H9 (cell line): Measurements from ENCODE around the gene WNT2. TPM values are rescaled to one million over a fixed set of nuclear protein-coding genes. Genes with fewer than 3 reads are reported as not detected.

Experiments
- DNase-seq: peaks from one replicate; pipeline ENCODE4 v3.0.0-alpha.2; 2017
- H2AFZ ChIP-seq: one replicate; pipeline ENCODE4 v1.6.1; 2013; ENCODE audit warnings: mild to moderate bottlenecking, low read length, control low read depth, moderate library complexity
- H2AK5ac ChIP-seq: 2 replicates; pipeline ENCODE4 v1.6.1; 2013; ENCODE audit warnings: low read length, control low read depth, mixed read lengths; ENCODE audit not compliant: insufficient read length
- H2BK120ac ChIP-seq: one replicate; pipeline ENCODE4 v1.6.1; 2013; ENCODE audit warnings: low read depth, mild to moderate bottlenecking, low read length, control low read depth, inconsistent platforms; ENCODE audit not compliant: poor library complexity, severe bottlenecking
- H2BK12ac ChIP-seq: 2 replicates; pipeline ENCODE4 v1.6.1; 2013; ENCODE audit warnings: low read length, control low read depth, mixed read lengths, low read depth; ENCODE audit not compliant: insufficient read length
- H2BK15ac ChIP-seq: 2 replicates; pipeline ENCODE4 v1.6.1; 2013; ENCODE audit warnings: low read depth, low read length, control low read depth
- H2BK20ac ChIP-seq: one replicate; pipeline ENCODE4 v1.6.1; 2013; ENCODE audit warnings: low read depth, mild to moderate bottlenecking, low read length, control low read depth, inconsistent platforms; ENCODE audit not compliant: poor library complexity, severe bottlenecking
- H2BK5ac ChIP-seq: 2 replicates; pipeline ENCODE4 v1.6.1; 2013; ENCODE audit warnings: low read length, control low read depth, mixed read lengths; ENCODE audit not compliant: insufficient read length
- H3K14ac ChIP-seq: 2 replicates; pipeline ENCODE4 v1.6.1; 2013; ENCODE audit warnings: low read length, control low read depth; ENCODE audit not compliant: insufficient read depth
- H3K18ac ChIP-seq: 2 replicates; pipeline ENCODE4 v1.6.1; 2013; ENCODE audit warnings: low read depth, mild to moderate bottlenecking, mixed read lengths, low read length, control low read depth; ENCODE audit not compliant: insufficient read length
- H3K23ac ChIP-seq: 2 replicates; pipeline ENCODE4 v1.6.1; 2013; ENCODE audit warnings: low read length, control low read depth, mixed read lengths, low read depth; ENCODE audit not compliant: insufficient read length
- H3K23me2 ChIP-seq: 2 replicates; pipeline ENCODE4 v1.6.1; 2013; ENCODE audit warnings: low read depth, mild to moderate bottlenecking, mixed read lengths, low read length, control low read depth; ENCODE audit not compliant: insufficient read length, poor library complexity, severe bottlenecking
- H3K27ac ChIP-seq: 2 replicates; pipeline ENCODE4 v1.5.1; 2013; ENCODE audit warnings: low read length, control low read depth, mixed read lengths, low read depth; ENCODE audit not compliant: insufficient read length
- H3K27me3 ChIP-seq: 2 replicates; pipeline ENCODE4 v1.6.1; 2013; ENCODE audit warnings: low read length, control low read depth, inconsistent platforms; ENCODE audit not compliant: insufficient read depth
- H3K4ac ChIP-seq: 2 replicates; pipeline ENCODE4 v1.6.1; 2013; ENCODE audit warnings: low read depth, mild to moderate bottlenecking, control low read depth, inconsistent platforms, low read length, moderate library complexity
- H3K4me1 ChIP-seq: 2 replicates; pipeline ENCODE4 v1.6.1; 2013; ENCODE audit warnings: low read length, control low read depth, inconsistent platforms; ENCODE audit not compliant: insufficient read depth
- H3K4me2 ChIP-seq: 2 replicates; pipeline ENCODE4 v1.6.1; 2013; ENCODE audit warnings: low read length, control low read depth, mixed read lengths; ENCODE audit not compliant: insufficient read length, insufficient read depth
- H3K56ac ChIP-seq: 2 replicates; pipeline ENCODE4 v1.6.1; 2013; ENCODE audit warnings: low read depth, mild to moderate bottlenecking, mixed read lengths, low read length, control low read depth; ENCODE audit not compliant: insufficient read length
- H3K79me1 ChIP-seq: 2 replicates; pipeline ENCODE4 v1.6.1; 2013; ENCODE audit warnings: low read depth, mild to moderate bottlenecking, moderate library complexity, low read length, control low read depth, inconsistent platforms; ENCODE audit not compliant: insufficient read depth, poor library complexity, severe bottlenecking
- H3K79me2 ChIP-seq: 2 replicates; pipeline ENCODE4 v1.6.1; 2013; ENCODE audit warnings: low read length, control low read depth, inconsistent platforms; ENCODE audit not compliant: insufficient read depth
- H3K9ac ChIP-seq: 2 replicates; pipeline ENCODE4 v1.6.1; 2013; ENCODE audit warnings: low read length, control low read depth, mixed read lengths; ENCODE audit not compliant: insufficient read length; ENCODE audit errors: extremely low read depth
- H3K9me3 ChIP-seq: one replicate; pipeline ENCODE4 v1.6.1; 2013; ENCODE audit warnings: low read depth, low read length, inconsistent platforms; ENCODE audit not compliant: control insufficient read depth
- H3T11ph ChIP-seq: one replicate; pipeline ENCODE4 v1.6.1; 2013; ENCODE audit warnings: mild to moderate bottlenecking, low read length, control low read depth, inconsistent platforms
- H4K20me1 ChIP-seq: one replicate; pipeline ENCODE4 v1.6.1; 2013; ENCODE audit not compliant: control insufficient read depth, insufficient read length, insufficient read depth
- H4K5ac ChIP-seq: 2 replicates; pipeline ENCODE4 v1.6.1; 2013; ENCODE audit warnings: low read depth, mild to moderate bottlenecking, mixed read lengths, low read length, control low read depth; ENCODE audit not compliant: insufficient read length
- H4K8ac ChIP-seq: replicated peaks from 2 replicates; pipeline ENCODE4 v1.6.1; 2013; ENCODE audit warnings: low read length, control low read depth, mixed read lengths, low read depth; ENCODE audit not compliant: insufficient read length
- H4K91ac ChIP-seq: 2 replicates; pipeline ENCODE4 v1.6.1; 2013; ENCODE audit warnings: low read depth, mild to moderate bottlenecking, moderate library complexity, mixed read lengths, low read length, control low read depth; ENCODE audit not compliant: insufficient read length
- H3K27ac Mint-ChIP-seq, 3 experiments: 2 replicates in 2 of 3; 3 replicates in 1 of 3; pipeline ENCODE4 v1.8.0; 2020 to 2021; ENCODE audit warnings: mixed read lengths in 3 of 3, mild to moderate bottlenecking in 1 of 3, moderate library complexity in 1 of 3
- H3K27me3 Mint-ChIP-seq: 2 replicates; pipeline ENCODE4 v1.8.0; 2021; ENCODE audit warnings: low read depth, mild to moderate bottlenecking, moderate library complexity, mixed read lengths
- H3K36me3 Mint-ChIP-seq, 3 experiments: 2 replicates in 2 of 3; 3 replicates in 1 of 3; pipeline ENCODE4 v1.8.0; 2020 to 2021; ENCODE audit warnings: low read depth in 3 of 3, mixed read lengths in 3 of 3; ENCODE audit not compliant: insufficient read depth in 1 of 3
- H3K4me1 Mint-ChIP-seq, 2 experiments: 2 replicates each; pipeline ENCODE4 v1.8.0; 2020; ENCODE audit warnings: mixed read lengths in 2 of 2
- H3K4me3 Mint-ChIP-seq, 2 experiments: 2 replicates in 1 of 2; 3 replicates in 1 of 2; pipeline ENCODE4 v1.8.0; 2020 to 2021; ENCODE audit warnings: mild to moderate bottlenecking in 2 of 2, mixed read lengths in 2 of 2, moderate library complexity in 1 of 2
- H3K9me3 Mint-ChIP-seq, 2 experiments: 2 replicates in 1 of 2; 3 replicates in 1 of 2; pipeline ENCODE4 v1.8.0; 2020; ENCODE audit warnings: mild to moderate bottlenecking in 2 of 2, mixed read lengths in 2 of 2, moderate library complexity in 1 of 2
- CTCF ChIP-seq: fragments of 200-600 bp; sonication (generic); conservative IDR thresholded peaks from 3 replicates; pipeline ENCODE4 v1.8.0; 2021; ENCODE audit warnings: antibody characterized with exemption, mild to moderate bottlenecking
- WGBS: extraction: QIAGEN DNeasy Blood & Tissue Kit; methylation state at CpG from one replicate; pipeline ENCODE4 v1.1.7; 2013; ENCODE audit warnings: missing lambda C conversion rate, low lambda C conversion rate, mixed read lengths; ENCODE audit not compliant: insufficient read length; ENCODE audit errors: extremely low coverage; 5-methylcytosine and 5-hydroxymethylcytosine counted together
- total RNA-seq: library from RNA; stranded (reverse); gene quantifications from 2 replicates; pipeline ENCODE4 v1.2.1, GENCODE V29; 2021

WNT2 gene
- total RNA-seq, 1 experiment from 2014 or later, result not detected

- peaks cover 10% of the 10 kb centered on the region in 2 experiments; a peak in 4 of 5 replicates for H3K9me3 Mint-ChIP-seq
- Histone ChIP-seq H3K27ac (no peak overlapping the region), H3K4me1 (no peaks in the 10 kb centered on the region), H3K9ac (no peak overlapping the region), H2BK12ac (no peak overlapping the region), H3K23ac (no peak overlapping the region), H4K5ac (no peak overlapping the region), H2BK5ac (no peak overlapping the region), H3K18ac (no peak overlapping the region), H4K20me1 (no peaks in the 10 kb centered on the region), H2AK5ac (no peak overlapping the region), H2BK20ac (no peak overlapping the region), H4K91ac (no peak overlapping the region), H3K56ac (no peak overlapping the region), H3K4ac (no peak overlapping the region), H2BK15ac (no peak overlapping the region), H3K27me3 (peaks cover 64% of the 10 kb centered on the region), H3K79me2 (no peaks in the 10 kb centered on the region), H2BK120ac (no peak overlapping the region), H2AFZ (no peak overlapping the region), H3T11ph (no peak overlapping the region), H3K14ac (no peak overlapping the region), H3K9me3 (no peaks in the 10 kb centered on the region), H3K23me2 (peaks cover 21% of the 10 kb centered on the region), H3K79me1 (no peaks in the 10 kb centered on the region), H4K8ac (no peak overlapping the region), H3K4me2 (peak overlapping the region; percentile 70)
- H3K27me3 Mint-ChIP-seq, result peaks cover 98% of the 10 kb centered on the region
- no peak for TF ChIP-seq CTCF
- peaks cover 9 to 22% of the 10 kb centered on the region in 2 experiments for H3K4me1 Mint-ChIP-seq
- H3K4me3 Mint-ChIP-seq, result peak overlapping the region; percentile 70 to 89
- DNase-seq, result peak; percentile 49
- H3K27ac Mint-ChIP-seq, result no peak overlapping the region
- WGBS, result no CpG with 5 or more reads among the region's 67 CpGs
- peaks cover 0 to 11% (median 0%) of the 10 kb centered on the region in 3 experiments; a peak in 4 of 7 replicates for H3K36me3 Mint-ChIP-seq
Observed at GRCh38 chr7:117323851-117324711, 1.2 kb upstream of the WNT2 start.
